Pancreas (tissue), 10 donors: Measurements from ENCODE around the gene CNTN5. TPM values are rescaled to one million over a fixed set of nuclear protein-coding genes. Genes with fewer than 3 reads are reported as not detected.
"Not testable (repeated sequence)": the region's sequence is repeated elsewhere in the genome, so short reads cannot be mapped to it uniquely, and the experiment has no call there.

ENCODE experiments used
- ATAC-seq, 4 donors: fragments of 200-7000 bp; cut with Tn5 transposase; one replicate each; pipeline versions ENCODE4 v1.8.0 to v1.9.1; 2020; ENCODE audit warnings: mild to moderate bottlenecking in 4 of 4, moderate library complexity in 4 of 4
- DNase-seq, 6 donors: peaks; one replicate each; pipeline ENCODE4 v3.0.0-alpha.2; 2020
- FAIRE-seq: peaks from 2 replicates; lab custom pipeline; 2012; peaks lifted over from hg19 to GRCh38; lab: Jason Lieb, UNC
- H3K27ac ChIP-seq, 4 donors: fragments of 200-600 bp; sonication (generic); 1 replicate in 3 of 4; 2 replicates in 1 of 4; pipeline versions ENCODE4 v1.5.0 to v1.8.0; 2020
- H3K27me3 ChIP-seq, 4 donors: fragments of 200-600 bp; one replicate each; pipeline ENCODE4 v1.8.0; 2021
- H3K36me3 ChIP-seq, 3 donors: fragments of 200-600 bp; sonication (generic) in 1 of 3; one replicate each; pipeline versions ENCODE4 v1.5.0 to v1.8.0; 2020 to 2021
- H3K4me1 ChIP-seq, 3 donors: fragments of 200-600 bp; one replicate each; pipeline ENCODE4 v1.8.0; 2021
- H3K4me3 ChIP-seq, 4 donors: fragments of 200-600 bp; sonication (generic) in 2 of 4; one replicate each; pipeline versions ENCODE4 v1.5.0 to v1.8.0; 2020 to 2021
- H3K9me3 ChIP-seq, 4 donors: fragments of 200-600 bp; one replicate each; pipeline ENCODE4 v1.8.0; 2021
- WGBS, 2 donors: extraction: QIAGEN DNeasy Blood & Tissue Kit; methylation state at CpG; one replicate each; pipeline ENCODE4 v1.1.7; 2013; 5-methylcytosine and 5-hydroxymethylcytosine counted together
- intact Hi-C, 3 donors: fragments of 100-400 bp; cut with DNase I; formaldehyde crosslinking; loops; one replicate each; pipeline versions ENCODE4 v1.11.1 to v1.14.2; 2022
- polyA plus RNA-seq, 2 donors: library from polyadenylated mRNA; stranded (reverse); fragments of 200-250 nt; gene quantifications; one replicate each; pipeline ENCODE4 v1.2.3, GENCODE V29; 2013
- total RNA-seq, 6 donors: library from RNA; stranded (reverse); fragmentation: NEBNext Ultra II Directional in 4 of 6; extraction: Animal tissue kit (Norgen Biotek cat#: 25700) in 4 of 6; gene quantifications; one replicate each; pipeline versions ENCODE4 v1.2.1 to v1.2.4, GENCODE V29; 2021 to 2023
- TF ChIP-seq, protein P1 (sequence below), 4 donors: fragments of 200-600 bp; sonication (generic) in 3 of 4; IDR thresholded peaks; one replicate each; pipeline versions ENCODE4 v1.5.0 to v1.8.0; 2021; ENCODE audit warnings: antibody characterized with exemption in 4 of 4
- donor health status: healthy with polysubstance abuse.
- donor health status: DM: no; HTN: no; CAD: no; lungs with moderate emphysema.
- donor health status: DM: no; HTN: no; CAD: no.
- donor health status: control.
- donor health status: control.
- donor health status: Bipolar disorder and iron deficiency.
- donor health status: DM: yes; HTN: yes; CAD: no.
- donor health status: DM: no; HTN: no; CAD: no.
- donor health status: DM: no; HTN: no; CAD: no.
- donor health status: DM: yes; HTN: yes; CAD: no.

CNTN5 gene
- total and polyA plus RNA-seq, 8 donors, result 0.11 to 1.2 (median 0.58) TPM

DNA sequence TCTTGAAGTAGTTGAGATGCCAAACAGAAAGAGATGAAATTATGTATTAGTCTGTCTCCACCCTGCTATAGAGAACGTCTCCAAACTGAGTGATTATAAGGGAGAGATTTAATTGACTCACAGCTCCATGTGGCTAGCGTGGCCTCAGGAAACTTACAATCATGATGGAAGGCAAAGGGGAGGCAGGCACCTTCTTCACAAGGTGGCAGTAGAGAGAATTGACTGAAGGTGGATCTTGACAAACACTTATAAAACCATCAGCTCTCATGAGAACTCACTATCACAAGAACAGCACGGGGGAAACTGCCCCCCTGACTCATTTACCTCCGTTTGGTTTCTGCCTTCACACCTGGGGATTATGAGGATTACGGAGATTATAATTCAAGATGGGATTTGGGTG lies 794.0 kb downstream of the CNTN5 start:
- FAIRE-seq, result no peak
- no peak for DNase-seq
- TF ChIP-seq, protein P1, sequence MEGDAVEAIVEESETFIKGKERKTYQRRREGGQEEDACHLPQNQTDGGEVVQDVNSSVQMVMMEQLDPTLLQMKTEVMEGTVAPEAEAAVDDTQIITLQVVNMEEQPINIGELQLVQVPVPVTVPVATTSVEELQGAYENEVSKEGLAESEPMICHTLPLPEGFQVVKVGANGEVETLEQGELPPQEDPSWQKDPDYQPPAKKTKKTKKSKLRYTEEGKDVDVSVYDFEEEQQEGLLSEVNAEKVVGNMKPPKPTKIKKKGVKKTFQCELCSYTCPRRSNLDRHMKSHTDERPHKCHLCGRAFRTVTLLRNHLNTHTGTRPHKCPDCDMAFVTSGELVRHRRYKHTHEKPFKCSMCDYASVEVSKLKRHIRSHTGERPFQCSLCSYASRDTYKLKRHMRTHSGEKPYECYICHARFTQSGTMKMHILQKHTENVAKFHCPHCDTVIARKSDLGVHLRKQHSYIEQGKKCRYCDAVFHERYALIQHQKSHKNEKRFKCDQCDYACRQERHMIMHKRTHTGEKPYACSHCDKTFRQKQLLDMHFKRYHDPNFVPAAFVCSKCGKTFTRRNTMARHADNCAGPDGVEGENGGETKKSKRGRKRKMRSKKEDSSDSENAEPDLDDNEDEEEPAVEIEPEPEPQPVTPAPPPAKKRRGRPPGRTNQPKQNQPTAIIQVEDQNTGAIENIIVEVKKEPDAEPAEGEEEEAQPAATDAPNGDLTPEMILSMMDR (IDR thresholded peaks at IDR 0.05), result no peak
- intact Hi-C loops, result no loop called here
- 51 to 53% methylated on average over 5 of the region's 5 CpGs for WGBS, 2 donors
- Histone ChIP-seq H3K4me3 (no peak overlapping the region), H3K4me1 (no peaks in the 10 kb centered on the region), H3K27ac (no peak overlapping the region), H3K36me3 (no peaks in the 10 kb centered on the region), H3K27me3 (no peaks in the 10 kb centered on the region), H3K9me3 (no peaks in the 10 kb centered on the region)
- ATAC-seq, result no peak

- Histone ChIP-seq H3K36me3 (no peaks in the 10 kb centered on the region), H3K27me3 (no peaks in the 10 kb centered on the region), H3K27ac (no peak overlapping the region), H3K4me3 (no peak overlapping the region), H3K4me1 (no peaks in the 10 kb centered on the region), H3K9me3 (no peaks in the 10 kb centered on the region)
- ATAC-seq, result no peak
- TF ChIP-seq, protein P1 (IDR thresholded peaks at IDR 0.05), result no peak
- DNase-seq, result no peak
- intact Hi-C loops, result no loop called here
- no peak for FAIRE-seq
These were observed 798.2 kb downstream of the CNTN5 start for GRCh38 chr11:99818991-99819390.

GRCh38 chr11:99822846-99823565 lies 802.3 kb downstream of the CNTN5 start:
- Histone ChIP-seq H3K27me3 (no peaks in the 10 kb centered on the region), H3K9me3 (no peaks in the 10 kb centered on the region), H3K4me3 (no peak overlapping the region), H3K36me3 (no peaks in the 10 kb centered on the region), H3K4me1 (no peaks in the 10 kb centered on the region), H3K27ac (no peak overlapping the region)
- ATAC-seq, result no peak
- DNase-seq, result no peak
- TF ChIP-seq, protein P1 (IDR thresholded peaks at IDR 0.05), result no peak
- whole genome bisulfite sequencing, 2 donors, result 67 to 69% methylated on average over 6 of the region's 6 CpGs
- FAIRE-seq, result no peak
- intact Hi-C loops, result no loop called here

DNA sequence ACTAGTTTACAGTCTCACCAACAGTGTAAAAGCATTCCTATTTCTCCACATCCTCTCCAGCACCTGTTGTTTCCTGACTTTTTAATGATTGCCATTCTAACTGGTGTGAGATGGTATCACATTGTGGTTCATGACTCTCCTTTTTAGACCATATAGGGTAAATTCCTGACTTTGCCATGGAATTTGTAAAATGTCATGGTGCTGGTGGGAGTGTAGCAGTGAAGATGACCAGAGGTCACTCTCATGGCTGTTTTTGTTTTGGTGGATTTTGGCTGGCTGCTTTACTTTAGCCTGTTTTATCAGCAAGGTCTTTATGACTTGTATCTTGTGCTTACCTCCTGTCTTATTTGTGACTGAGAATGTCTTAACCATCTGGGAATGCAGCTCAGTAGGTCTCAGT lies 816.0 kb downstream of the CNTN5 start:
- FAIRE-seq, H3K4me1 ChIP-seq, H3K36me3 ChIP-seq, H3K4me3 ChIP-seq, intact Hi-C loops, H3K9me3 ChIP-seq, ATAC-seq, H3K27ac ChIP-seq, H3K27me3 ChIP-seq, DNase-seq: not testable (repeated sequence)

- TF ChIP-seq, protein P1 (IDR thresholded peaks at IDR 0.05), result no peak
- H3K27ac ChIP-seq, result no peak overlapping the region
- ATAC-seq (no peak), FAIRE-seq (no peak), DNase-seq (no peak)
- H3K36me3 ChIP-seq, result no peaks in the 10 kb centered on the region
- 77 to 85% methylated on average over 7 of the region's 7 CpGs for WGBS, 2 donors
- H3K4me3 ChIP-seq, result no peak overlapping the region
- H3K9me3 ChIP-seq, result no peaks in the 10 kb centered on the region
- intact Hi-C loops, result no loop called here
- no peaks in the 10 kb centered on the region for H3K4me1 ChIP-seq
- H3K27me3 ChIP-seq, result no peaks in the 10 kb centered on the region
These were observed 821.1 kb downstream of the CNTN5 start for GRCh38 chr11:99841885-99842284.
